Measurements from ENCODE around the gene KLHL13. TPM values are rescaled to one million over a fixed set of nuclear protein-coding genes. Genes with fewer than 3 reads are reported as not detected.

Gene KLHL13
- total RNA-seq, 4 donors from 2014 or later: 1.2 to 5.2 (median 2.0) TPM

GRCh38 chrX:117982694-117983392 lies 133.8 kb downstream of the KLHL13 start:
- ATAC-seq (ENCODE audit: low FRiP score) (no peak), DNase-seq (ENCODE audit: low spot score) (no peak)
- no peak for TF ChIP-seq CTCF (IDR thresholded peaks at IDR 0.05)

GRCh38 chrX:117978402-117978801 lies 138.2 kb downstream of the KLHL13 start:
- no peak for TF ChIP-seq CTCF (IDR thresholded peaks at IDR 0.05)
- ATAC-seq (ENCODE audit: low FRiP score) (no peak), DNase-seq (ENCODE audit: low spot score) (no peak)

GRCh38 chrX:117977526-117977925 lies 139.1 kb downstream of the KLHL13 start:
- no peak for TF ChIP-seq CTCF (IDR thresholded peaks at IDR 0.05)
- no peak for ATAC-seq (ENCODE audit: low FRiP score)
- no peak for DNase-seq (ENCODE audit: low spot score)

- ATAC-seq (ENCODE audit: low FRiP score) (no peak), DNase-seq (ENCODE audit: low spot score) (no peak)
- no peak for TF ChIP-seq CTCF (IDR thresholded peaks at IDR 0.05)
Measured at GRCh38 chrX:117973110-117973807, 143.4 kb downstream of the KLHL13 start.

GRCh38 chrX:117972711-117973109 lies 143.9 kb downstream of the KLHL13 start:
- DNase-seq (ENCODE audit: low spot score) (no peak), ATAC-seq (ENCODE audit: low FRiP score) (no peak)
- TF ChIP-seq CTCF (IDR thresholded peaks at IDR 0.05): no peak

GRCh38 chrX:117969782-117970181 lies 146.8 kb downstream of the KLHL13 start:
- no peak for TF ChIP-seq CTCF (IDR thresholded peaks at IDR 0.05)
- ATAC-seq (ENCODE audit: low FRiP score): no peak
- DNase-seq (ENCODE audit: low spot score): no peak

GRCh38 chrX:117969328-117969727 lies 147.3 kb downstream of the KLHL13 start:
- TF ChIP-seq CTCF (IDR thresholded peaks at IDR 0.05): no peak
- no peak for ATAC-seq (ENCODE audit: low FRiP score)
- no peak for DNase-seq (ENCODE audit: low spot score)
